ENCODE data around the gene STRADA.

DNA sequence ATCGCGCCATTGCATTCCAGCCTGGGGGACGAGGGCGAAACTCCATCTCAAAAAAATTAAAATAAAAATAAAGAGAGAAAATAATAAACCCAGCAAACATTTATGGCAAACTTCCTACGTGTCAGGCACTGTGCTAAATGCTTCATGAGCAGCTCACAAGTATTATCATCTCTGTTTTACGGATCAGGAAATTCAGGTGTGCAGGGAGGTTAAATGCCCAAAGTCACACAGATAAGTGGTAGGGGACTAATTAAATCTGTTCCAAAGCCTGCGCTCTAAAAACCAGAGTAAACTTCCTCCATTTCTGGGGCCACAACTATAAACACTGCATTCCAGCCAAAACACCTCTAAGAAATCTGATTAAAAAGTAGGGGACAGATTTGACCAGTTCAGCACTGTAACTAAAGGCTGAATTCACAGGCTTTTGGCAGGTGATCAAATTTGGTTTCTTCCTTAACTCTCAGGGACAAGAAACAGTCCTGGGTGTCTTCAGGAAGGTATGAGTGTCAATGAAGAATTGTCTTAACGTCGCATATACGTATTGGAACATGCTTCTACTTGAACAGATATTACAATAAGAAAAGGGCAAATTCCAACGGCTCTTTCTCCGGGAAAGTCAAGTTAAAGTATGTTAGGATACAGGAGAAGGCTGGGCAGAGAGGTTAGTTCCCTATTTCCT lies 996 bp downstream of the STRADA start:
- TF ChIP-seq POLR2A (IDR thresholded peaks at IDR 0.05): no peak
- TF ChIP-seq, protein P1, sequence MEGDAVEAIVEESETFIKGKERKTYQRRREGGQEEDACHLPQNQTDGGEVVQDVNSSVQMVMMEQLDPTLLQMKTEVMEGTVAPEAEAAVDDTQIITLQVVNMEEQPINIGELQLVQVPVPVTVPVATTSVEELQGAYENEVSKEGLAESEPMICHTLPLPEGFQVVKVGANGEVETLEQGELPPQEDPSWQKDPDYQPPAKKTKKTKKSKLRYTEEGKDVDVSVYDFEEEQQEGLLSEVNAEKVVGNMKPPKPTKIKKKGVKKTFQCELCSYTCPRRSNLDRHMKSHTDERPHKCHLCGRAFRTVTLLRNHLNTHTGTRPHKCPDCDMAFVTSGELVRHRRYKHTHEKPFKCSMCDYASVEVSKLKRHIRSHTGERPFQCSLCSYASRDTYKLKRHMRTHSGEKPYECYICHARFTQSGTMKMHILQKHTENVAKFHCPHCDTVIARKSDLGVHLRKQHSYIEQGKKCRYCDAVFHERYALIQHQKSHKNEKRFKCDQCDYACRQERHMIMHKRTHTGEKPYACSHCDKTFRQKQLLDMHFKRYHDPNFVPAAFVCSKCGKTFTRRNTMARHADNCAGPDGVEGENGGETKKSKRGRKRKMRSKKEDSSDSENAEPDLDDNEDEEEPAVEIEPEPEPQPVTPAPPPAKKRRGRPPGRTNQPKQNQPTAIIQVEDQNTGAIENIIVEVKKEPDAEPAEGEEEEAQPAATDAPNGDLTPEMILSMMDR (IDR thresholded peaks at IDR 0.05): no peak
